ENCODE data around the gene SMIM13.

The SMIM13 gene

DNA sequence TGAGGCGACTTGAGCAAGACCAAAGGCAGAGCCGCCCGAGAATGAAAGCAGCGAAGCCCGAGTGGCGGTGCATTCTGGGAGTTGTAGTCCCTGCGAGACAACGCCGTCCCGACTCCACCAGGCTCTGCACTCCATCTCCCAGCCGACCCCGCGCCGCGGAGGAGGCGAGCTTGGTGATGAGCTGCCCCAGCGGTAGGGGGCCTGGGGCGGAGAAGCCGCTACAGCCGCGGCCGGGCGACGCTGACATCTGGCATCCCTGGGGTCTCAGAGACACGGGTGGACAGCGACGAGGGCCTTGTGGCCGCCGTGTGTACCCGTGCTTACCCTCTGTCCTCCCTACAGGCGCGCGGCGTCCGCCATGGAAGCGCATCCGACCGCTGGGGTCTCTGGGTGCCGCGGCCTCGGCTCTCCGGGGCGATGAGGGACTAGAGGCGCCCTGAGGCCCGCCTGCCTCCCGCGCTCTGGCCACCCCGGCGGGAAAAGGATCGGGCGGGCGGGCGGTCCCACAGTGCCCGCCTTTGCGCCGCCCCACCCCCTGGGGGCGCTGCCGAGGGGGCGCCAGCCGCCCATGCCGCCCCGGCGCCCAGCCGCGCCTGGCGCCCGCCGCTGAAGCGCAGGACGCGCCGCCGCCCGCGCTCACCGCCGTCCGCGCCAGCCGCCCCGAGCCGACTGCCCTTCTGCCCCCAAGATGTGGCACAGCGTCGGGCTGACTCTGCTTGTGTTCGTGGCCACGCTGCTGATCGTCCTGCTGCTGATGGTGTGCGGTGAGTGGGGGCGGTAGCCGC is at the start of gene SMIM13:
TSS of gene SMIM13 (plus strand) at position 209 of the 785 bp plus-strand sequence. CDS start at position 689, 480 bp downstream.
- peak; percentile 94 for DNase-seq (ENCODE audit: low spot score)

DNA sequence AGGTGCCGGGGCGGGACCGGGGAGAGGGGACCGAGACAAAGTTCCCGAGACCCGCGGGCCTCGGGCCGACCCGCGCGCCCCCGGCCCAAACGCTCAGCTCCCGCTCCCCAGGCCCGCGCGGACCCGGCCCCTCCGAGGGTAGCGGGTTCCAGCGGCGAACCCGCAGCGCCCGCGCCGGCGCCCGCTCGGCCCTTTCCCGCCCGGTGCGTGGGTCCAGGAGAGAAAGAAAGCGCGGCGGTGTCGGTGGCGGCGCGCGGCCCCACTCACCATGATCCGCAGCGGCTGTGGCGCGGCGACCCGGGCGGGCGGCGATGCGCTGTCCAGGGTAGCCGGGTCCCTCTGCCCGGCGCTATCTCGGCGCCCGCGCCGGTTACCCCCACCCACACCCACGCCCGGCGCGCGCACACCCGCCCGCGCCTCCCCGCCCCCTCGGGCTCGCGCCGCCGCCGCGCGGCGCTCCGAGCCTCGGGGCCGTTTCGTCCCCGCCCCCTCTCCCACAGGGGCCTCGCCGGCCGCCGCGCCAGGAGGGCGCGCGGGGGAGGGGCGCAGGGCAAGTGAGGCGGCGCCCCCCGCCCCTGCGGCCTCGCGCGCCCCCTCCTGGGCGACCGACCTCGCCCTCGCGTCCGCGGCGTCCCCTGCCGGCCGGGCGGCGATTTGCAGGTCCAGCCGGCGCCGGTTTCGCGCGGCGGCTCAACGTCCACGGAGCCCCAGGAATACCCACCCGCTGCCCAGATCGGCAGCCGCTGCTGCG is 49.5 kb upstream of the SMIM13 start, which contains the start of gene ELOVL2:
TSS of gene ELOVL2 (minus strand) at position 345 of the 751 bp plus-strand sequence. CDS start at position 270, 75 bp downstream.
- DNase-seq (ENCODE audit: low spot score): no peak

DNA sequence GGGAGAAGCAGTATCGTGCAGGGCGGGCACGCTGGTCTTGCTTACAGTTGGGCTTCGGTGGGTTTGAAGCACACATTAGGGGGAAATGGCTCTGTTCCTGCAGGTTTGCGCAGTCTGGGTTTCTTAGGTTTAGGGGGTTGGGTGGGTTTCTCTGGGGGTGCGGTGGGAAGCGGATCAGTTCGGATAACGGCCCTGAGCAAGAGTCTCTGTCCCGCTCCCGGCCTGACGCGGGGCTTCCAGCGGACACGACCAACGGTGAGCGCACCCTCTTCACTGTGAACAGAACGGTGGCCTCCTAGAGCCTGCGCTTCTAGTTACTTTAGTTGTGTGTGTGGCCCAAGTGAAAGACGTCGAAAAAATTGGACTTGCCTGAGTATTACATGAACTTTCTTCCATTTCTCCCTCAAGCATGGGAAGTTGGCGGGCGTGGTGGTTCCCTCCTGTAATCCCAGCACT is 48.9 kb upstream of the SMIM13 start:
- no peak for DNase-seq (ENCODE audit: low spot score)

DNA sequence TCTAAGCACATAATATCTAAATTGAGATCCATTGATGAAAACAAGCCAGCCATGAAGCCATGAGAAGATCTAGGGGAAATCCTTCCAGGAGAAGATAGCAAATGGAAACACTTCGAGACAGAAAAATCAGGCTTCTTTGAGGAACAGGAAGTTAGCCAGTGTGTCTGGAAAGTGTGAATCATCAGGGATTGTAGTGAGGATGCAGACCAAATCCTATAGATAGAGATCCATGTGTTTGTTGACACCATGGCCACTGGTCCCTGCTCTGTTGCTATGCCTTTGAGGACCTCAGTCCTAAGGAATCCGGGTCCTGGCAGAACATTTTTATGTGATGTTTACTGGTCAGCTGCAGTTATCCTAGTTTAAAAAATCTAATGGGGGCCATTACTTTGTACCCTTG is 42.9 kb upstream of the SMIM13 start:
- no peak for DNase-seq (ENCODE audit: low spot score)

DNA sequence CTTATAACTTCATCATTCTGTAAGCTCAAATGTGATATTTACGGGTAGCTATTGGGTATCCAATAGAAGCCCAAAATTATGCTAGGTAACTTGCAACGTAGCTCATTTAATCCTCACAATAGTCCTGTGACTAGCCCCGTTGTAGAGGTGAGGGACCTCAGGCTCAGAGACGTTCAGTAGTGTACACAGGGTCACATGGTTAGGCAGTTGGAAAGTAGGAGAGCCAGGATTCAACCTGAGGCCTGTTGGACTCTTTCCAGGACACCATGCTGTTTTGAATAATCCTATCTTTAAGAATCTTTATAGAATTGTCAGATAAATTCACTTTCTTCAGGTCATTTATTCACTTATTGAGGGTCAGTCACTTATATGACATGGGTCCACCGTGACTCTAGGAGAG is 40.3 kb upstream of the SMIM13 start:
- no peak for DNase-seq (ENCODE audit: low spot score)

DNA sequence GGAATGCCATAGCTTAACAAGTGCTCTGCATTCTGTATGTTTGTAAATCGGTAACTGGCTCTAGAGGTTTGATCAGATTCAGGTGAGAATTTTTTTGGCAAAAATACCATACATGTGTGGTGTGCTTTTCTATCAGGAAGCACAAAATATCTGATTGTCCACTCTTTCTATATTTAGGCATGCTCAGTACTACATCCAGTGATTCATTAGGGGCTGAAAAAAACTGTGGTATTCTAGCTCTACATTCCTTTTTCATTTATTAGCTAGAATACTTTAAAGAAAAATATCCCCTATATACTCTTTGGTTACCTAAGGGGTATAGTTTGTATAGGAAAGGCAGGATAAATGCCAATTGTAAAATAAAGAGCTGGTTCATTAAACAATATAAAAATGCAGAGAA is 38.9 kb upstream of the SMIM13 start:
- DNase-seq (ENCODE audit: low spot score): no peak

DNA sequence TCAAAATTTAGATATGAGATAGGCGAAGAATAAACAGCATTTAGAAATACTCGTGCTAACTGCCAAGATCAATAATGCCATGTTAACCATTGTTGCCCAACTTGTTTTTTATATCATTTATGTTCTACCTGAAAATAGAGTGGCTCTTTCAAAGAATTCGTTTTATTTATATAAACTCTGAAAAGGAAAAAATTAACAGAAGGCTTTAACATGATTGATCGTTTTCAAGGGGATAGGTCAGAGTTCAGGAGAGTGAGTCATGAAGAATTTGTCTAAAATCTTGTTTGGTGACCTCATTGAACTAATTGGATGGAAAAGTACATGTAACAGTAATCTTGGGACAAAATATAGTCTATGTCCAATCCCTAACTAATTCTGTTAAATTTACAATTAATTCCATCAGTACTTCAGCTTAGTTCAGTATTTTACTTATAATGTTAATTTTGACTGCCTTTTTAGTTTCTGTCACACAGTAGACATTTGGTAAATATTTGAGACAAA is 38.5 kb upstream of the SMIM13 start:
- DNase-seq (ENCODE audit: low spot score): no peak

DNA sequence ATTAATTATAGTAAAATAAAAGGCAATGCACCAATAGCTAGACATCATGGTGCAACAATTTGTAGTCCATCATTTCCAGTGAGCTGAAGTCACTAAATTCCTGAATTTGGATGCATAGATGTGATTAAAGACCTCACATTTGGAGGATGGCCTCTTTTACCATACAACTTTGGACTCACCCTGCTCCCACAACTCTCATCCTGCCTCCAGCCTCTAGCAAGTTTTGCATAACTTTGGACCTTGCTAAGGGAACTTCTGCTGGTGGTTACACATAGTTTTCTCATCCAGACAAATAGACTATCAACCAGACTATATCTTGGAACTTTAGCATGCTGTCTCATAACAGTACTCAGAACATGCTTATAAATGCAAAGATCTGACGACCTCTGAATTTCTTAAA is 36.8 kb upstream of the SMIM13 start:
- DNase-seq (ENCODE audit: low spot score): no peak

DNA sequence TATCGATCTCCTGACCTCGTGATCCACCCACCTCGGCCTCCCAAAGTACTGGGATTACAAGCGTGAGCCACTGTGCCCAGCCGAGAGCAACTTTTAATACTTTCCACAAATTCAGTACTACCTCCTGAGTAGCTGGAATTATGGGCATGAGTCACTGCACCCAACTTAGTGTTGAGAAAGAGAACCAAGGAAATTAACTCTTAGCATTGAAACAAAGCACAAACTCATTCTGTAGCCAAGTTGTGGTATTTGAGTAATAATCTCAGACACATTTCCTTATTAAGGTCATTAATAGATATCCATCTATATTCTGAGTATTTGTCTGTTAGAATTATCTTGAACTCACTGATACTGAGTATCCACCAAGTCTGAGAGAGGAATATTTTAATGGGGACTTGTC is 35.2 kb upstream of the SMIM13 start:
- DNase-seq (ENCODE audit: low spot score): no peak

DNA sequence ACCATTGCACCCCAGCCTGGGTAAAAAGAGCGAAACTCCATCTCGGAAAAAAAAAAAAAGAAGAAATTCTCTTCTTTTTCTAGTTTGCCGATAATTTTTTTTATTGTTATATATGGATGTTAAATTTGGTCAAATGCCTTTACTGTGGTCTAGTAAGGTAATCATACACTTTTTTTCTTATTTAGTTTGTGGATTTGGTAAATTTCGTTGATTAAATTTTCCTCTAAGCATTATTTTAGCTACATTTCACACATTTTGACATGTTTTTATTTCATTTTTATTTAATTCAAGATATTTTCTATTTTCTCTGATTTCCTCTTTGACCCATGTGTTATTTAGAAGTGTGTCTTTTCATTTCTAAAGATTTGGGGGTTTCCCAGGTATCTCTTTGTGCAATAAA is 31.6 kb upstream of the SMIM13 start:
- DNase-seq (ENCODE audit: low spot score): no peak

DNA sequence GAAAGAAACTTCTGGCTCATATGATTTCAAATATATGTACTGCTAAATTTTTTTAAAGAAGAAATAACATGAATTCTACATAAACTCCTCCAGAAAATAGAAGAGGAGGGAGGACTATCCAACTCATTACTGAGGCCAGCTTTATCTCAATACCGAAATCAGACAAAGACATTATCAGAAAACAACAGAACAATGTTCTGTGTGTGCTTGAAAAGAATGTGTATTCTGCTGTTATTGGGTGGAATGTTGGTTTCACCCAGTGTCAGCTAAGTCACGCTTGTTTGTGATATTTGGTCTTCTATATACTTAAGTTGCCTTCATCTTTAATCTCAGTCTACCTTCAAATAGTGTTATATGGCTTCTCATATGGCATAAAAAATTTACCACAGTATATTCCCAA is 30.9 kb upstream of the SMIM13 start:
- no peak for DNase-seq (ENCODE audit: low spot score)

DNA sequence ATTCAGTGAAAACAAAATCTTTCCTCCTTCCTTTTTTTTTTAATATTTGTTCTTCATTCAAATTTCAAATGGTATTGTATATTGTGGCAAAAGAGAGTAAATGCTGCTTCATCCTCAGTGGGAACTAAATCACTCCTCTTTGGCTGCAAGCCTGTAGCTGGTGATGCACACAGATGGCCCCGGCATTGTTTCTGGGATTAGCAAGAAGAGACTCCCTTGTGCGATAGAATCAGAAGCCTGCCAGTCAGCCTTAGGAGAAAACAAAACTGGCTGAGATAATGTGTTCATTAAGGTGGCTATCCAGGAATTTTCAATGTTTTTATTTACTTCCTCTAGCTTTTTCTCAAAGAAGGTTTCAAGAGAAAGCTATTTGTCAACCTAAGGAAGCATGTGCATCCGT is 28.8 kb upstream of the SMIM13 start:
- no peak for DNase-seq (ENCODE audit: low spot score)

DNA sequence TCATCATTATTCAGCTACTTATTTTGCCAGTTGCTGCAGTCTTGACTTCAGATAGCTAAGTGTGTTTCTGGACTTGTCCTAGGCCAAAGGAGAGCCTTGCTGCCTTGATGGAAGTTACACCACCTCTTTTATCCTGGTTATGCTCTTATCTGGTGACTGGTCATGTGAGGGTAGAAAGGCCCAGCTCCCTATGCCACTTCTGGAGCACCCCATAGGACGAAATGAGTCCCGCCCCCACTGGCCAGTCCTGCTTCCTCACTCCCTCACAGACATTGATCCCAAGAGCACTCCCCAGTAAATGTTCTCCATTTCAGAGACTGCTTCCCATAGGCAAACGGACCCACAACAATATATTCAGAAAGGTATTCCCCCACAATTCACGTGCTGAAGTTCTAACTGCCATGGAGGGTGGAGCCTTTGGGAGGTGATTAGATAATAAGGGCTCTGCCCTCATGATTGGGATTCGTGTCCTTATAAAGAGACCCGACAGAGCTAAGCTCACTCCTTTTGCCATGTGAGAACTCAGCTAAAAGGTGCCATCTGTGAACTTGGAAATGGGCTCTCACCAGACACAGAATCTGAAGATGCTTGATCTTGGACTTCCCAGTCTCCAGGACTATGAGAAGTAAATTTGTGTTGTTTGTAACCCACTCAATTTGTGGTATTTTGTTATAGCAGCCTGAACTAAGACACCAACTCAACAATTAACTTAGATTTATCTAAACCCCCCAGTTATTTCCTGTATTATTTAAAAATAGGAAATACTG is 28.0 kb upstream of the SMIM13 start:
- DNase-seq (ENCODE audit: low spot score): no peak

DNA sequence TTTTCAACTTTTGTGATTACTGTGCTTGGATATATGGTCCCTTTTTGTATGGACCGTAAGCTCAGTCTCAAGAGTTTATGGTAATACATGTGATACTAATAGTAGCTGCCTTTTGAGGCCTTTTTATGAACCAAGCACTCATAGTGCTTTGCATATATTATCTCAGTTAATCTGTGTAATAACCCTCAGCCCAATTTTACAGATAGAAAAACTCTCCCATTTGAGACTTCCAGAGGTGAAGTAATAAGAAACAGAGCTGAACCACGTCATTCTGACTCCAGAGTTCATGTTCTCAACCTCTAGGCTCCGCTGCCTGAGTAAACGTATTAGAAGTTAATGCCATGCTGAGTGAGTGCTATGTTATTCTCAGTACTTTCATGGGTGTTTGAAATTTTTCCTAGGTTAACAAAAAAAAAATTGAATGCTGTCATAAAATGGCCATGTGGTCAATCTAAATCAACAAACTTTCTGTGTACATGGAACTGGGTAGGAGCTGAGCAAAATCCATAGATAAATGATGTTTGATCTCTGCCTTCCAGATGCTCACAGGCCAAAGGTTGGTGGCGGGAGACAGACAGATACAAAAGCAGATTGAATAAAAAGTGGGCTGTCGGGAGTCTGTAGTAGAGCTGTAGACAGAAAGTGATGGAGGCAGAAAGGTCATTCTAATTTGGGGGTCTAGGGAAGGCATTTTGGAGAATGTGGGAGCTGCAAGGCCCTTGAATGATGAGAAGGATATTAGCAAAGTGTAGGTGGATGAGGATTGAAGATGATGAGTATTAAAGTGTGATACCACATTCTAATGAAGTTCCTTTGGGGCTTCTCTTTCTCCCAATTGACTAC is 26.9 kb upstream of the SMIM13 start:
- no peak for DNase-seq (ENCODE audit: low spot score)

DNA sequence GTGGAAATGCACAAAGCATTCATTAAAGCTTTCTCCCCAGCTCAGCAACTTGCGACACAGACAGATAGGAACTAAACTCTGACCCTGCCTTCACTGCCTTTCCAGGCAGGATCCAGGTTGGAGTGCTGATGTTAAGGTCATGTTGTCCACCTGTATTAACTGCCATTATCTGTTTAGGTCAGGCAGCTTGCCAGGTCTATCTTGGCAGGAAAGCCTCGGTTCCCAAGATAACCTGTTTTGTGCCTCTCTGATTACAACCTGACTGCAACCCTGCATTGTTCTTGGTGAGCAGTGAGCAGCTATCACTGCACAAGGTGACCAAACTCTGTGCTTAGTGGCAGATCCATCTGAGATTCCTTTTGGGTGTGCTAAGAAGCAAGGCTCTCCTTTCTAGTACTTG is 26.3 kb upstream of the SMIM13 start:
- DNase-seq (ENCODE audit: low spot score): no peak

DNA sequence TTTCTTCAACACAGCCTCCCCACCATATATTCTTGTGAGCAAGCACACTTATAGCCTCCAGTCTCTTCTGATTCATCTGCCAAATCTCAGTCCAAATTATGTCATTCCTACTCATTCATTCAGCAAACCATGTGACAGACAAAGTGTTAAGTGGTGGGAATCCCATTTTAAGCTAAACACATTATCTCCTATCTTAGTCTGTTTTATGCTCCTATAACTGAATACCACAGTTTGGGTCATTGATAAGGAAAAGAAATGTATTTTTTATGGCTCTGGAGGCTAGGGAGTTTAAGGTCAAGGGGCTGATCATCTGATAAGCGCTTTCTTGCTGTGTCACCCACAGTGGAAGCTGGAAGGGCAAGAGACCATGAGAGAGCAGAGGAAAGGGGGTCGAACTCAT is 23.9 kb upstream of the SMIM13 start:
- no peak for DNase-seq (ENCODE audit: low spot score)

DNA sequence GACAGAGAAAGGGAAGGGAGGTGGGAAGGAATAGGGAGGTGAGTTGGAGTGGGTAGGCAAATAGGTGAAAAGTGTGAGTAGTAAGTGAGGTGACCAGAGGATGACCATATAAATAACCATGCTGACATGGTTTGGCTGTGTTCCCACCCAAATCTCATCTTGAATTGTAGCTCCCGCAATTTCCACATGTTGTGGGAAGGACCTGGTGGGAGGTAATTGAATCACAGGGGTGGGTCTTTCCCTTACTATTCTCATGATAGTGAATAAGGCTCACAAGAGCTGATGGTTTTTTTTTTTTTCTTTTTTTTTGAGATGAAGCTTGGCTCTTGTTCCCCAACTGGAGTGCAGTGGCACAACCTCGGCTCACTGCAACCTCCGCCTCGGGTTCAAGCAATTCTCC is 21.5 kb upstream of the SMIM13 start:
- no peak for DNase-seq (ENCODE audit: low spot score)

DNA sequence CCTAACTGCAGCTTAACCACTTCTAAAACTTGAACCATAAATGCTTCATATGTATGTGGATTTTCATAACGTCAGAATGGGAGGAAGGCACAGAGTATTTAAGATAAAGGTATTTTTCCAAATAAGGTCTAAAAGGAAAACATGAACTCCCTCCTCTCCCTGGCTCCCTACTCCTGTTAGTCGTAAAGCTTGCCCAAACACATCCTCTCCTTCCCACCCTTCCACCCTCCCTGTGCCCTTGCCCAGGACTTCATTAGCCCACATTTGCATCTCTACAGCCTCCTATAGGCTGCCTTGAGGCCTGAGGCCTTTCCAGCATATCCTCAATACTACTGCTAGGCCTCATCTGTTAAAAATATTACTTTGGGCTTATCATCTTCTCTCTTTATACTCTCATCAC is 17.1 kb upstream of the SMIM13 start:
- DNase-seq (ENCODE audit: low spot score): no peak

DNA sequence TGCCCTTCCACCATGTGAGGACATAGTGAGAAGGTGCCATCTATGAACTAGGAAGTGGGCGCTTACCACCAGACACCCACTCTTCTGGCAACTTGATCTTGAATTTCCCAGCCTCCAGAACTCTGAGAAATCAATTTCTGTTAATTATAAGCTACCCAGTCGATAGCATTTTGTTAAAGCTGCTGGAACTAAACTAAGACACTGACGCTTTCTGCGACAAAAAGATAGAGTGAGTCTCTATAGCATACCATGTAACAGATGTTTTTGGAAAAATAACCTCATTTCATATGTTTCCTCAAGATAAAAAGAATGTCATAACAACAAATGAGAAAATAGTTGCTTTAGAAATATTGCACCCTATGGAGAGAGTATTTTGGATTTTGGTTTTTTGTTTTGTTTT is 15.4 kb upstream of the SMIM13 start:
- DNase-seq (ENCODE audit: low spot score): no peak

DNA sequence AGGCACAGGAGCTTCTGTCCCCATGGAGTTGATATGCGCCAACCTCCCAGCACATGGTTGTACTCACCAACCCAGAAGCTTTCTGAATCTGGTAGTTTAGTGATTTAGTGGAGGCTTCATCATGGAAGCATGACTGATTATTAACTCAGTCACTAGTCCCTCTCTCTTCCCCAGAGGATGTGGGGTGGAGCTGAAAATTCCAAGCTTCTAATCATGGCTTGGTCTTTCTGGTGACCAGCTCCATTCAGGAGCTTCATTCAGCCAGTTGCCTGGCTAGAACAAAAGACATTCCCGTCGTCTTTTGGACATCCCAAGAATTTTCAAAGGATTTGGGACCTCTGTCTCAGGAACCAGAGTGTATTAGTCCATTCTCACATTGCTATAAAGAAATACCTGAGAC is 13.3 kb upstream of the SMIM13 start:
- DNase-seq (ENCODE audit: low spot score): no peak

DNA sequence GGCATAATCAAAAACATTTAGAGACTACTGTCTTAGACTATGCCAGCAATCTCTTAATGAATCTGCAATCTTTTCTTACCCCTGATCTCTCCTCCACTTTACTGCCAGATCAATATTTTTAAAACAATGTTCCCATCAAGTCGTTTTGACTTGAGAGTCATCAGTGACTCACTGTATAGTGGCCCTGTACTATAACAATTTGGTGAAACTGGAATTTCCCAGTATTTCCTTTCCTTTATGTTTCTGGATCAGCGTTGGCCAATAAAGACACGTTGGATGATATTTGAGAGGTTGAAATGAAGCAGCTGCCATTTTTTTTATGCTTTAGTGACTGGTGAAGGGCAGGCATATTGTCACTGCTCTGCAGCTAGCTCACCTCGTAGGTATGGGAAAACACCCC is 10.1 kb upstream of the SMIM13 start:
- DNase-seq (ENCODE audit: low spot score): no peak

DNA sequence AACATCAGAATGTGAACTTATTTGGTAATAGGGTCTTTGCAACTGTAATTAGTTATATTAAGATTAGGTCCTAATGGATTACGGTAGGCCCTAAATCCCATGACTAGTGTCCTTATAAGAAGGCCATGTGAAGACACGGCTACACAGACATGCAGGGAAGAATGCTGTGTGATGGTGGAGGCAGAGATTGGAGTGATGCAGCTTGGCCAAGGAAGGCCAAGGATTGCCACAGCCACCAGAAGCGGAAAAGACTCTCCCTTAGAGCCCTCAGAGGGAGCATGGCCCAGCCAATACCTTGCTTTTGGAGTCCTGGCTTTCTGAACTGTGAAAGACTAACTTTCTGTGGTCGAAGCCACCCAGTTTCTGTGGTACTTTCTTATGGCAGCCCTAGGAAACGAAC is 9.7 kb upstream of the SMIM13 start:
- DNase-seq (ENCODE audit: low spot score): no peak

All from CD4-positive, alpha-beta T cell treated with Interleukin-2 at 100 ng/mL for 4 hours (primary cell).